MG63 (cell line): ENCODE results near the gene LRRN4. TPM values are rescaled to one million over a fixed set of nuclear protein-coding genes. Genes with fewer than 3 reads are reported as not detected.

ENCODE experiments used
- DNase-seq: peaks from one replicate; pipeline ENCODE4 v3.0.0-alpha.2; 2020
- H3K27me3 ChIP-seq: fragments of 250-450 bp; sonication (Bioruptor Pico); 2 replicates; pipeline ENCODE4 v1.5.1; 2020; ENCODE audit warnings: mild to moderate bottlenecking, moderate library complexity
- H3K36me3 ChIP-seq: fragments of 250-450 bp; sonication (Bioruptor Pico); 2 replicates; pipeline ENCODE4 v1.5.1; 2020; ENCODE audit warnings: mild to moderate bottlenecking, moderate library complexity
- H3K4me3 ChIP-seq: fragments of 250-450 bp; sonication (Bioruptor Pico); 2 replicates; pipeline ENCODE4 v1.5.1; 2020; ENCODE audit warnings: mild to moderate bottlenecking, moderate library complexity
- H3K9me3 ChIP-seq: fragments of 250-450 bp; sonication (Bioruptor Pico); 2 replicates; pipeline ENCODE4 v1.5.1; 2020; ENCODE audit warnings: mild to moderate bottlenecking, moderate library complexity
- total RNA-seq: library from RNA; depleted of rRNA; stranded (reverse); fragments of >200 nt; shearing (Covaris generic); gene quantifications from 2 replicates; pipeline ENCODE4 v1.2.3, GENCODE V29; 2014; ENCODE audit warnings: low replicate concordance; rRNA removed

Gene LRRN4
- total RNA-seq, 1 experiment from 2014 or later = not detected

- no peak overlapping the region for H3K4me3 ChIP-seq
- no peak for DNase-seq
- no peaks in the 10 kb centered on the region for H3K27me3 ChIP-seq
- peaks cover 16% of the 10 kb centered on the region for H3K36me3 ChIP-seq
- no peaks in the 10 kb centered on the region for H3K9me3 ChIP-seq
These were observed 39.8 kb downstream of the LRRN4 start for GRCh38 chr20:6014017-6014416.

DNA sequence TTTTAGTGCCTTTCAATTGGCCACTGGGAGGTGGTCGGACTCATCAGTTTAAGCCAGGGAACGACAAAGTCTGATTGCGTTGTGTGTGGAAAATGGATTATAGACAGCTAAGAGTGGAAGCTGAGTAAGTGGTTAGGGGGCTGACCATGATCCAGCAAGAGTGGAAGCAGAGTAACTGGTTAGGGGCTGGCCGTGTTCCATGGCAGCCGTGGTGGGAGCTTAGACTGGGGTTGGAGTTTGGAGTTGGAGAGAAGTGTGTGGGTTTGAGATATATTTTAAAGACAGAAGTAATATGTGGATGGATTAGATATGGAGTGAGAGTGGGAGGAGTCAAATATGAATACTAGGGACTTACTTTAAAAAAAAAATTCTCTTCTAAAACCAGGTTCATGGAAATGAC is 41.7 kb downstream of the LRRN4 start:
- Histone ChIP-seq H3K9me3 (no peaks in the 10 kb centered on the region), H3K36me3 (peaks cover 16% of the 10 kb centered on the region), H3K4me3 (no peak overlapping the region), H3K27me3 (no peaks in the 10 kb centered on the region)
- no peak for DNase-seq

GRCh38 chr20:6008254-6008653 is 45.6 kb downstream of the LRRN4 start:
- DNase-seq = peak; percentile 66
- Histone ChIP-seq H3K27me3 (no peaks in the 10 kb centered on the region), H3K4me3 (no peak overlapping the region), H3K36me3 (peaks cover 11% of the 10 kb centered on the region), H3K9me3 (no peaks in the 10 kb centered on the region)

DNA sequence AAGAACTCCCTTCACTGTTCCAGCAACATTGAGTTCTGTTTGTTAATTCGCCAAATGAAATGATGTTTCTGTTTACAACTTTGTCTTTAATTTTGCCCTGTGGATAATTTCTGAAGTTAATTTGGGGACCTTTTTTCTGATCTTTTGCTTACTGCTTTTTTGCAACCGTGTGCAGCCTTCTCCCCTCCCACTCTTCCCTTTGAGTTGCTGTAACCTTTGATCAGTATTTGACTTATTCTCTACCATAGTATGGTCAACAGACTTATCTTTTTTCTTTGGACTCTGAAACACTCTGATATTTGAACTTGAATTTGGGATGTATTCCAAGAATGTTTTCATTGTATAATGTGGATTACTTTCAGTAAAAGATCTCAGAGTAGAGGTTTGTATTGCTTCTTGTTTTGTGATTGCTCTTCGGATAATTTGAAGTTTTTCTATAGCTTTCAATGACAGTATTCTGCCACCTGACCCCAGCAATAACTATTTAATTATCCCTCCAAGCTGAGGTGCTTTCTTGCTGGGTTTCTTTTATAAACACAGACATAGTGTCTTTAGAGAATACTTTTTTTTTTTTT is 46.2 kb downstream of the LRRN4 start:
- Histone ChIP-seq H3K27me3 (no peaks in the 10 kb centered on the region), H3K4me3 (peak overlapping the region; percentile 58), H3K36me3 (peaks cover 11% of the 10 kb centered on the region), H3K9me3 (no peaks in the 10 kb centered on the region)
- DNase-seq = no peak

DNA sequence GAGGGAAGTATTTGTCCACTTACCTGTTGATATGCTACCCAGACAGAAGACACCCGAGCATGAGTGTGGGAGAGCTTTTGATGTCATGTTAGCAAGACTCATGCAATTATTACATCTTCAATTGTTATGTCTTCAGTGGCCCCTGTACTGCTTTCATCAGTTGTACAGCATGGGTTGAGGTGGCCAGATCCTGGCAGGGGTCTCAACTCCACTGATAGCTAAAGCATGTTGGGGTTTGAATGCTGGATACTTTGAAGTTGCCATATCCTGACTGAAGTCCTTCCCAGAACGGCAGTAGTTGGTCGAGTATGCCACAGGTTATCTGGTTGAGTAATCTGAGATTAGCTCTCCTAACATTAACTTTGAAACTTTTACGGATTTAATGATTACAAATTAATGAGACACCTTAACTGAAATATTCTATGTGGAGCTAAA is 46.7 kb downstream of the LRRN4 start:
- peaks cover 11% of the 10 kb centered on the region for H3K36me3 ChIP-seq
- peak overlapping the region; percentile 58 for H3K4me3 ChIP-seq
- H3K27me3 ChIP-seq = no peaks in the 10 kb centered on the region
- H3K9me3 ChIP-seq = no peaks in the 10 kb centered on the region
- no peak for DNase-seq

- no peaks in the 10 kb centered on the region for H3K9me3 ChIP-seq
- DNase-seq = no peak
These were observed 47.3 kb downstream of the LRRN4 start for GRCh38 chr20:6006603-6006949.

DNA sequence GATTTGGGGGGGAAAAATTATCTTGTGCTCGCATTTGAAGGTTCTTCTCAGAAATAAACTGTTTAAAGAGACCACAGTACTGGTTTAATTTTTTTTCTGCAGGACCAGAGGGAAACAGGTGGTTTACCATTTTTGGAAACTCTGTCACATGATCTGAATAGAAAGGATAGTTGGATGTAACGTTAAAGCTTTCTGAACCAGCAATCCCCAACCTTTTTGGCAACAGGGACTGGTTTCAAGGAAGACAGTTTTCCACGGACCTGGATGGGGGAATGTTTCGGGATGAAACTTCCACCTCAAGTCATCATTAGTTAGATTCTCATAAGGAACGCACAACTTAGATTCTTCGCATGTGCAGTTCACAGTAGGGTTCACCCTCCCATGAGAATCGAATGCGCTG is 53.0 kb downstream of the LRRN4 start:
- H3K9me3 ChIP-seq = no peaks in the 10 kb centered on the region
- no peaks in the 10 kb centered on the region for H3K27me3 ChIP-seq
- no peaks in the 10 kb centered on the region for H3K36me3 ChIP-seq
- no peak overlapping the region for H3K4me3 ChIP-seq
- DNase-seq = no peak

More at GRCh38 chr20:6006603-6006949, 47.3 kb downstream of the LRRN4 start:
- Histone ChIP-seq H3K4me3 (peak overlapping the region; percentile 58), H3K27me3 (no peaks in the 10 kb centered on the region), H3K36me3 (peaks cover 9% of the 10 kb centered on the region; the same call in 1 of the 2 replicates)

DNA sequence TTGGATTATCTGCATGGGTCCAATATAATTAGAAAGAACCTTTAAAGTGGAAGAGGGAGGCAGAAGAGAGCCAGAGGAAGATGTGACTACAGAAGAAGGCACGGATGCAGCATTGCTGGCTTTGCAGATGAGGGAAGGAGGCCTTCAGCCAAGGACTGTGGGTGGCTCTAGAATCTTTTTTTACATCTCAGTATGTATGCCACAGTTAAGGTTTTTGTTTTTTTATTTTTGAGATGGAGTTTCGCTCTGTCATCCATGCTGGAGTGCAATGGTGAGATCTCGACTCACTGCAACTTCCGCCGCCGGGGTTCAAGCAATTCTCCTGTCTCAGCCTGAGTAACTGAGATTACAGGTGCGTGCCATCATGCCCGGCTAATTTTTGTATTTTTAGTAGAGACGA is 54.1 kb downstream of the LRRN4 start:
- no peak overlapping the region for H3K4me3 ChIP-seq
- H3K9me3 ChIP-seq = no peaks in the 10 kb centered on the region
- DNase-seq = no peak
- H3K27me3 ChIP-seq = no peaks in the 10 kb centered on the region
- no peaks in the 10 kb centered on the region for H3K36me3 ChIP-seq

- Histone ChIP-seq H3K4me3 (no peak overlapping the region), H3K9me3 (no peaks in the 10 kb centered on the region), H3K36me3 (no peaks in the 10 kb centered on the region; the same call in 1 of the 2 replicates), H3K27me3 (no peaks in the 10 kb centered on the region)
- no peak for DNase-seq
These were observed 57.1 kb downstream of the LRRN4 start for GRCh38 chr20:5996765-5997164.

GRCh38 chr20:5991623-5992441 is 62.0 kb downstream of the LRRN4 start:
- DNase-seq = no peak
- no peak overlapping the region for H3K4me3 ChIP-seq
- no peaks in the 10 kb centered on the region; the same call in 1 of the 2 replicates for H3K36me3 ChIP-seq
- no peaks in the 10 kb centered on the region for H3K27me3 ChIP-seq
- no peaks in the 10 kb centered on the region for H3K9me3 ChIP-seq

GRCh38 chr20:5990946-5991345 is 62.9 kb downstream of the LRRN4 start:
- H3K36me3 ChIP-seq = no peaks in the 10 kb centered on the region; the same call in 1 of the 2 replicates
- no peak overlapping the region for H3K4me3 ChIP-seq
- no peak for DNase-seq
- no peaks in the 10 kb centered on the region for H3K27me3 ChIP-seq
- H3K9me3 ChIP-seq = no peaks in the 10 kb centered on the region

Other genes starting within 250 kb of the LRRN4 start
- not detected in 2 replicates for gene CHGB, start 142.6 kb downstream of the LRRN4 start, total RNA-seq
- 14.6 and 16.3 TPM in 2 replicates for gene TRMT6, start 103.5 kb downstream of the LRRN4 start, total RNA-seq
- gene MCM8, start 103.4 kb downstream of the LRRN4 start, total RNA-seq = 11.1 and 15.9 TPM in 2 replicates
- gene CRLS1, start 47.9 kb downstream of the LRRN4 start, total RNA-seq = 37.4 and 40.1 TPM in 2 replicates
- gene FERMT1, start 69.0 kb upstream of the LRRN4 start, total RNA-seq = 1.5 TPM in 2 replicates